Activated naive CD8-positive, alpha-beta T cell treated with anti-CD3 and anti-CD28 coated beads, Interleukin-2, amount 50 U/mL, for 24 hours (primary cell): ENCODE results near the gene MUCL1.
"Not testable (repeated sequence)": the region's sequence is repeated elsewhere in the genome, so short reads cannot be mapped to it uniquely, and the experiment has no call there.

Experiments
- ATAC-seq: fragments of 150-1000 bp; cut with Tn5 transposase; one replicate; pipeline ENCODE4 v1.10.0; 2021
- DNase-seq: peaks from one replicate; pipeline ENCODE4 v3.0.0; 2021
- H3K27ac Mint-ChIP-seq: one replicate; pipeline ENCODE4 v1.8.0; 2021; ENCODE audit warnings: mild to moderate bottlenecking, mixed read lengths
- H3K27me3 Mint-ChIP-seq: one replicate; pipeline ENCODE4 v1.8.0; 2021; ENCODE audit warnings: mixed read lengths
- H3K36me3 Mint-ChIP-seq: one replicate; pipeline ENCODE4 v1.8.0; 2021; ENCODE audit warnings: low read depth, mixed read lengths
- H3K4me1 Mint-ChIP-seq: one replicate; pipeline ENCODE4 v1.8.0; 2021; ENCODE audit warnings: mixed read lengths
- H3K4me3 Mint-ChIP-seq: one replicate; pipeline ENCODE4 v1.8.0; 2021; ENCODE audit warnings: mild to moderate bottlenecking, moderate library complexity, mixed read lengths
- H3K9me3 Mint-ChIP-seq: one replicate; pipeline ENCODE4 v1.8.0; 2021; ENCODE audit warnings: mixed read lengths

MUCL1 gene

GRCh38 chr12:54870048-54870447 is 15.7 kb downstream of the MUCL1 start:
- Mint-ChIP-seq H3K27me3 (peaks cover 15% of the 10 kb centered on the region), H3K4me1 (peaks cover 14% of the 10 kb centered on the region), H3K4me3 (no peak overlapping the region), H3K36me3 (no peaks in the 10 kb centered on the region), H3K9me3 (no peaks in the 10 kb centered on the region), H3K27ac (no peak overlapping the region)
- ATAC-seq: no peak
- DNase-seq: no peak

- H3K27me3 Mint-ChIP-seq: peaks cover 15% of the 10 kb centered on the region
- no peak for DNase-seq
Observed at GRCh38 chr12:54870617-54871016, 16.3 kb downstream of the MUCL1 start.

DNA sequence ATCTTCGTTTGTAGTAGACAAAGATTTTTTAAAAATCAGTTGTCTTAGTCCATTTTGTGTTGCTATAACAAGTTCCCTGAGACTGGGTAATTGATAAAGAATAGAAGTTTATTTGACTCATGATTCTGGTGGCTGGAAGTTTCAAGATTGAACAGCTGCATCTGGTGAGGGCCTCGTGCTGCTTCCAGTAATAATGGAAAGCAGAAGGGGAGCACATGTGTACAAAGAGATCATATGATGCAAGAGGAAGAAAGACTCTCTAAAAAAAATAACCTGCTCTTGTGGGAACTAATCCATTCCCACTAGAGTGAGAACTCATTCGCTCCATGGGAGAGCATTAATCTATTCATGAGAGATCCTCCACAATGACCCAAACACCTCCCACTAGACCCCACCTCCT is 24.8 kb downstream of the MUCL1 start:
- Mint-ChIP-seq H3K4me3 (no peak overlapping the region), H3K9me3 (peaks cover 11% of the 10 kb centered on the region), H3K4me1 (peaks cover 10% of the 10 kb centered on the region), H3K27ac (peak overlapping the region; percentile 26), H3K36me3 (no peaks in the 10 kb centered on the region), H3K27me3 (peaks cover 6% of the 10 kb centered on the region)
- no peak for DNase-seq
- ATAC-seq: peak; percentile 36

More at GRCh38 chr12:54870617-54871016, 16.3 kb downstream of the MUCL1 start:
- Mint-ChIP-seq H3K27ac (no peak overlapping the region), H3K4me3 (no peak overlapping the region), H3K4me1 (peaks cover 8% of the 10 kb centered on the region), H3K36me3 (no peaks in the 10 kb centered on the region), H3K9me3 (no peaks in the 10 kb centered on the region)
- ATAC-seq: no peak

DNA sequence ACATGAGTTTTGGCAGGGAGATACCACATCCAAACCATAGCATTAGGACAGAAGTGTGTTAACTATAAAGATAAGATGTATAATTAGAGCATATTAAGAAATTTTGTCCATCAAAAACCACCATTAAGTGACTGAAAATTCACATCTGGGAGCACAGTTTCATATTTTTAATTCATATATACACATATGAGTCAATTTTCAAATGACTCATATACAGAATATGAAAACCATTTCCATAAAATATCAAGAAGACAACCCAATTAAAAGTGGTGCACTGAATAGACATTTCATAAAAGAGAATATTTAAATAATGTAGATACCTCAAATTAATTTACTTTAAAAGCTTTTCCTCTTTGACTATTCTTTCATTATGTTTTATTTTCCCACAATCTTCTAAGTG is 25.3 kb downstream of the MUCL1 start:
- ATAC-seq: no peak
- Mint-ChIP-seq H3K9me3 (peaks cover 11% of the 10 kb centered on the region), H3K4me3 (no peak overlapping the region), H3K36me3 (no peaks in the 10 kb centered on the region), H3K27ac (peak overlapping the region; percentile 26), H3K4me1 (peaks cover 10% of the 10 kb centered on the region), H3K27me3 (peaks cover 6% of the 10 kb centered on the region)
- DNase-seq: no peak

- Mint-ChIP-seq H3K4me3 (no peak overlapping the region), H3K27me3 (peaks cover 10% of the 10 kb centered on the region), H3K9me3 (peaks cover 8% of the 10 kb centered on the region), H3K36me3 (no peaks in the 10 kb centered on the region), H3K27ac (no peak overlapping the region), H3K4me1 (peaks cover 10% of the 10 kb centered on the region)
- DNase-seq: no peak
- no peak for ATAC-seq
Observed at GRCh38 chr12:54882079-54882478, 27.8 kb downstream of the MUCL1 start.

GRCh38 chr12:54882597-54882996 is 28.3 kb downstream of the MUCL1 start:
- H3K4me3 Mint-ChIP-seq, H3K9me3 Mint-ChIP-seq, H3K27ac Mint-ChIP-seq, H3K36me3 Mint-ChIP-seq, H3K4me1 Mint-ChIP-seq, ATAC-seq, DNase-seq, H3K27me3 Mint-ChIP-seq: not testable (repeated sequence)

DNA sequence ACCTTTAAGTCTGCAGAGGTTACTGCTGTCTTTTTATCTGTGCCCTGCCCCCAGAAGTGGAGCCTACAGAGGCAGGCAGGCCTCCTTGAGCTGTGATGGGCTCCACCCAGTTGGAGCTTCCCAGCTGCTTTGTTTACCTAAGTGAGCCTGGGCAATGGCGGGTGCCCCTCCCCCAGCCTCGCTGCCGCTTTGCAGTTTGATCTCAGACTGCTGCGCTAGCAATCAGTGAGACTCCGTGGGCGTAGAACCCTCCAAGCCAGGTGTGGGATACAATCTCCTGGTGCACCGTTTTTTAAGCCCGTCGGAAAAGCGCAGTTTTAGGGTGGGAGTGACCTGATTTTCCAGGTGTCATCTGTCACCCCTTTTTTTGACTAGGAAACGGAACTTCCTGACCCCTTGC is 34.1 kb downstream of the MUCL1 start:
- H3K4me3 Mint-ChIP-seq, H3K36me3 Mint-ChIP-seq, H3K27ac Mint-ChIP-seq, H3K9me3 Mint-ChIP-seq, H3K27me3 Mint-ChIP-seq, H3K4me1 Mint-ChIP-seq, DNase-seq, ATAC-seq: not testable (repeated sequence)

- no peak overlapping the region for H3K27ac Mint-ChIP-seq
- peaks cover 6% of the 10 kb centered on the region for H3K4me1 Mint-ChIP-seq
- ATAC-seq (no peak), DNase-seq (no peak)
- no peaks in the 10 kb centered on the region for H3K9me3 Mint-ChIP-seq
- no peak overlapping the region for H3K4me3 Mint-ChIP-seq
- peaks cover 6% of the 10 kb centered on the region for H3K27me3 Mint-ChIP-seq
- no peaks in the 10 kb centered on the region for H3K36me3 Mint-ChIP-seq
Observed at GRCh38 chr12:54890339-54890738, 36.0 kb downstream of the MUCL1 start.

GRCh38 chr12:54891717-54892478 is 37.6 kb downstream of the MUCL1 start:
- Mint-ChIP-seq H3K9me3 (no peaks in the 10 kb centered on the region), H3K4me1 (peaks cover 6% of the 10 kb centered on the region), H3K27ac (no peak overlapping the region), H3K4me3 (no peak overlapping the region), H3K36me3 (no peaks in the 10 kb centered on the region), H3K27me3 (peaks cover 2% of the 10 kb centered on the region)
- ATAC-seq (no peak), DNase-seq (no peak)
